ENCODE measurements around the gene TMEM225.

The TMEM225 gene

GRCh38 chr11:123903932-123904331 lies 18.5 kb upstream of the TMEM225 start:
- TF ChIP-seq FOXP2 (optimal IDR thresholded peaks at IDR 0.05; ENCODE audit: borderline replicate concordance, extremely low read depth, extremely low read length, insufficient read depth) (no peak), REST (IDR thresholded peaks at IDR 0.05; ENCODE audit: insufficient read depth in 1 of 2, low read depth in 2 of 2, low read length in 2 of 2) (no peak), SIN3A (IDR thresholded peaks at IDR 0.05; ENCODE audit: borderline replicate concordance, insufficient read depth, low read length) (no peak), TAF1 (IDR thresholded peaks at IDR 0.05; ENCODE audit: borderline replicate concordance, insufficient read depth, low read length) (no peak), POLR2AphosphoS5 (IDR thresholded peaks at IDR 0.05; ENCODE audit: low read depth, low read length) (no peak)

- no peak for TF ChIP-seq SIN3A (IDR thresholded peaks at IDR 0.05; ENCODE audit: borderline replicate concordance, insufficient read depth, low read length)
- no peak for TF ChIP-seq FOXP2 (optimal IDR thresholded peaks at IDR 0.05; ENCODE audit: borderline replicate concordance, extremely low read depth, extremely low read length, insufficient read depth)
- TF ChIP-seq TAF1 (IDR thresholded peaks at IDR 0.05; ENCODE audit: borderline replicate concordance, insufficient read depth, low read length), result no peak
- no peak for TF ChIP-seq POLR2AphosphoS5 (IDR thresholded peaks at IDR 0.05; ENCODE audit: low read depth, low read length)
- TF ChIP-seq REST (IDR thresholded peaks at IDR 0.05; ENCODE audit: insufficient read depth in 1 of 2, low read depth in 2 of 2, low read length in 2 of 2), result no peak
Observed at GRCh38 chr11:123901867-123902266, 16.4 kb upstream of the TMEM225 start, which contains the start of gene OR8D4. TSS of gene OR8D4 (plus strand) at chr11:123902167. CDS start at chr11:123906432, 4,265 bp downstream.

- TF ChIP-seq POLR2AphosphoS5 (IDR thresholded peaks at IDR 0.05; ENCODE audit: low read depth, low read length) (no peak), TAF1 (IDR thresholded peaks at IDR 0.05; ENCODE audit: borderline replicate concordance, insufficient read depth, low read length) (no peak), REST (IDR thresholded peaks at IDR 0.05; ENCODE audit: insufficient read depth in 1 of 2, low read depth in 2 of 2, low read length in 2 of 2) (no peak), SIN3A (IDR thresholded peaks at IDR 0.05; ENCODE audit: borderline replicate concordance, insufficient read depth, low read length) (no peak), FOXP2 (optimal IDR thresholded peaks at IDR 0.05; ENCODE audit: borderline replicate concordance, extremely low read depth, extremely low read length, insufficient read depth) (no peak)
Observed at GRCh38 chr11:123899792-123900191, 14.3 kb upstream of the TMEM225 start.

GRCh38 chr11:123892031-123892430 lies 6.6 kb upstream of the TMEM225 start:
- TF ChIP-seq POLR2AphosphoS5 (IDR thresholded peaks at IDR 0.05; ENCODE audit: low read depth, low read length) (no peak), TAF1 (IDR thresholded peaks at IDR 0.05; ENCODE audit: borderline replicate concordance, insufficient read depth, low read length) (no peak), REST (IDR thresholded peaks at IDR 0.05; ENCODE audit: insufficient read depth in 1 of 2, low read depth in 2 of 2, low read length in 2 of 2) (no peak), SIN3A (IDR thresholded peaks at IDR 0.05; ENCODE audit: borderline replicate concordance, insufficient read depth, low read length) (no peak), FOXP2 (optimal IDR thresholded peaks at IDR 0.05; ENCODE audit: borderline replicate concordance, extremely low read depth, extremely low read length, insufficient read depth) (no peak)

- TF ChIP-seq SIN3A (IDR thresholded peaks at IDR 0.05; ENCODE audit: borderline replicate concordance, insufficient read depth, low read length) (no peak), POLR2AphosphoS5 (IDR thresholded peaks at IDR 0.05; ENCODE audit: low read depth, low read length) (no peak), TAF1 (IDR thresholded peaks at IDR 0.05; ENCODE audit: borderline replicate concordance, insufficient read depth, low read length) (no peak), REST (IDR thresholded peaks at IDR 0.05; ENCODE audit: insufficient read depth in 1 of 2, low read depth in 2 of 2, low read length in 2 of 2) (no peak), FOXP2 (optimal IDR thresholded peaks at IDR 0.05; ENCODE audit: borderline replicate concordance, extremely low read depth, extremely low read length, insufficient read depth) (no peak)
Observed at GRCh38 chr11:123880912-123881311, 4.6 kb downstream of the TMEM225 start.

Data from PFSK-1 (cell line).